Measurements from ENCODE around the gene SLC25A21. TPM values are rescaled to one million over a fixed set of nuclear protein-coding genes. Genes with fewer than 3 reads are reported as not detected.
"Not testable (repeated sequence)": the region's sequence is repeated elsewhere in the genome, so short reads cannot be mapped to it uniquely, and the experiment has no call there.

SLC25A21 gene
- total RNA-seq, 1 donor from 2014 or later, result 0.78 TPM

GRCh38 chr14:37187840-37188577 lies 15.6 kb upstream of the SLC25A21 start:
- intact Hi-C loops (cut with DNase I); DNase-seq; ATAC-seq (ENCODE audit: poor library complexity): not testable (repeated sequence)

DNA sequence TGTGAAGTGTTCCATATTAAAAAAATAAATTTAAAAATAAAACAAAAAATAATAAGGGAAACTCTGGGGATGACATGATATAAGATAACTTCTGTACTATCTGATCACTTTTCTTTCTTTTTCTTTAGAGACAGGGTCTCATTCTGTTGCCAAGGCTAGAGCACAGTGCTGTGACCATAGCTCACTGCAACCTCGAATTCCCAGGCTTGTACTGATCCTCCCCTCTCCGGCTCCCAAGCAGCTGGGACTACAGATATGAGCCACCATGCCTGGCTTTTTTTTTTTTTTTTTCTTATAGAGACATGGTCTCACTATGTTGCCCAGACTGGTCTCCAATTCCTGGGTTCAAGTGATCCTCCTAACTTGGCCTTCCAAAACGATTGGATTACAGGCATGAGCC lies 14.9 kb upstream of the SLC25A21 start:
- intact Hi-C loops (cut with DNase I), result no loop called here
- DNase-seq (no peak), ATAC-seq (ENCODE audit: poor library complexity) (no peak)

- no peak for ATAC-seq (ENCODE audit: poor library complexity)
- intact Hi-C loops (cut with DNase I), result no loop called here
- DNase-seq, result no peak
These were observed 14.5 kb upstream of the SLC25A21 start for GRCh38 chr14:37186865-37187264.

- intact Hi-C loops (cut with DNase I), result no loop called here
These were observed 13.3 kb upstream of the SLC25A21 start for GRCh38 chr14:37185670-37186069.

DNA sequence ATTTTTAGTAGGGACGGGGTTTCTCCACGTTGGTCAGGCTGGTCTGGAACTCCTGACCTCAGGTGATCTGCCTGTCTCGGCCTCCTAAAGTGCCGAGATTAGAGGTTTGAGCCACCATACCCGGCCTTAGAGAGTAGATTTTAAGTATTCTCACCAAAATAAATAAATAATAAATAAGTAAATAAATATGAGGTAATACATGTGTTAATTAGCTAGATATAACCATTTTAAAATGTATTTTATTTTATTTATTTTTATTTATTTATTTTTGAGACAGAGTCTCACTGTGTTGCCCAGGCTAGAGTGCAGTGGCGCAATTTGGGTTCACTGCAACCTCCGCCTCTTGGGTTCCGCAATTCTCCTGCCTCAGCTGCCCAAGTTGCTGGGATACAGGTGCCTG lies 12.1 kb upstream of the SLC25A21 start:
- ATAC-seq (ENCODE audit: poor library complexity); DNase-seq; intact Hi-C loops (cut with DNase I): not testable (repeated sequence)

More at GRCh38 chr14:37185670-37186069, 13.3 kb upstream of the SLC25A21 start:
- no peak for DNase-seq
- ATAC-seq (ENCODE audit: poor library complexity), result no peak

DNA sequence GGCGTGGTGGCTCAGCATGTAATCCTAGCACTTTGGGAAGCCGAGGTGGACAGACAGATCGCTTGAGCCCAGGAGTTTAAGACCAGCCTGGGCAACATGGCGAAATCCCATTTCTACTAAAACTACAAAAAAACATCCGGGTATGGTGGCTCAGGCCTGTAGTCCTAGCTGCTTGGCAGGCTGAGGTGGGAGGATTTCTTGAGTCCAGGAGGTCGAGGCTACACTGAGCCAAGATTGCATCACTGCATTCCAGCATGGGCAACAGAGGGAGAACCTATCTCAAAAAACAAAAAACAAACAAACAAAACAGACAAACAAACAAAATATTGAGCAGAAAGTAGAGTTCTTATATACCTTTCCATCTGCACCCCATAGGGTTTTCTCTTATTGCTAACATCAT lies 9.0 kb upstream of the SLC25A21 start:
- intact Hi-C loops (cut with DNase I), result no loop called here
- ATAC-seq (ENCODE audit: poor library complexity), result no peak
- DNase-seq, result no peak

GRCh38 chr14:37180886-37181285 lies 8.5 kb upstream of the SLC25A21 start:
- intact Hi-C loops (cut with DNase I); DNase-seq; ATAC-seq (ENCODE audit: poor library complexity): not testable (repeated sequence)

DNA sequence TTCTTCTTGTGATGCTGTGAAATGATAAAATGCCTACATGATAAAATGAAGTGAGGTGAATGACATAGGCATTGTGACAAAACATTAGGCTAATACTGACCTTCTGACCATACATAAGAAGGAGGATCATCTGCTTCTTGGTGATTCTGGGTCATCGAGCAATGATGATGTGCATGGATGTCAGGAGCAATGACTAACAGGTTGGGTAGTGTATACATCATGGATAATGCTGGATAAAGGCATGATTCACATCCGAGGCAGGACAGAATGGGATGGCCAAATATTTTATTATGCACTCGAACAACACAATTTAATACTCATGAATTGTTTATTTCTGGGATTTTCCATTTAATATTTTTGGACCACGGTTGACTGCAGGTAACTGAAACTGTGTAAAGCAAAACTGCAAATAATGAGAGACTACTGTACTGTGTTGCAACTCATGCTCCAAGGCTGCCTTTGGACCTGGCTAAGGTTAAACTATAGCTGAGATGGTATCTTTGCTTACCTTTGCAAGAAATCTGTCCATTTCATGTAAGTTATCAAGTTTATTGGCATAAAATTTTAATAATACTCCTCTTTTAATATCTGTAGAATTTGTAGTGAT lies 7.6 kb upstream of the SLC25A21 start:
- intact Hi-C loops (cut with DNase I), result no loop called here
- ATAC-seq (ENCODE audit: poor library complexity), result no peak
- DNase-seq, result no peak

DNA sequence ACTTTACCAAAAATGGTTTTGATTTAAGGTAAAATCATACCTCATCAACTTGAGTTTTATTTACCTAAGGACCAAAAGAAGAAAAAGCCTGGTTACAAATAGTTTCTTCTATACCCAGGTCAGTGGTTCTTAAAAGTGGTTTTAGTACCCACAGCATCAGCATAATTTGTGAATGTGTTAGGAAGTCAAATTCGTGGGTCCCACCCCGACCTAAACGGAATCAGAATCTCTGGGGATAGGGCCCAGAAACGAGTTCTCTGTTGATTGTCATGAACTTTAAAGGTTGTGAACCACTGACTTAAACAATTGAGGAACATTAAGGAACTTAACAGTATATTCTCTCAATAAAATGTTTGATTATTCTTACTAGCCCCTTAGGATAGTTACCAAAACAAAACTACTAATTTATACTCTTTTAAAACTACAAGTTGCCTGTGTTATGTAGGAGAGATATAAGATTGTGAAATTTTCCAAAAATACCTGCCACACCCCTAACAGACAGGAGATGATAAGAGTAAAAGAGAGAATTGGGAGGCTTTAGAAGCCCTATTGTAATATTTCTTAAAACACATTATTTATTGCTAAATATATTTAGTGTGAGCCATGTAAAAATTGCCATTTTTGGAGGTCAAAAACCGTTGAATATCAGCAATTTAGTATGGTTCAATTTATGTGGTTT lies 669 bp upstream of the SLC25A21 start:
- ATAC-seq (ENCODE audit: poor library complexity), result no peak

GRCh38 chr14:37171678-37172023 lies 755 bp downstream of the SLC25A21 start:
- intact Hi-C loops (cut with DNase I), result no loop called here
- DNase-seq (no peak), ATAC-seq (ENCODE audit: poor library complexity) (peak; percentile 19)

More for the DNA sequence above, 669 bp upstream of the SLC25A21 start:
- intact Hi-C loops (cut with DNase I), result no loop called here
- no peak for DNase-seq

GRCh38 chr14:37170993-37171392 lies 1.4 kb downstream of the SLC25A21 start:
- ATAC-seq (ENCODE audit: poor library complexity) (no peak), DNase-seq (no peak)
- intact Hi-C loops (cut with DNase I), result no loop called here

- no peak for ATAC-seq (ENCODE audit: poor library complexity)
- no peak for DNase-seq
- intact Hi-C loops (cut with DNase I), result no loop called here
These were observed 2.2 kb downstream of the SLC25A21 start for GRCh38 chr14:37170237-37170636.

DNA sequence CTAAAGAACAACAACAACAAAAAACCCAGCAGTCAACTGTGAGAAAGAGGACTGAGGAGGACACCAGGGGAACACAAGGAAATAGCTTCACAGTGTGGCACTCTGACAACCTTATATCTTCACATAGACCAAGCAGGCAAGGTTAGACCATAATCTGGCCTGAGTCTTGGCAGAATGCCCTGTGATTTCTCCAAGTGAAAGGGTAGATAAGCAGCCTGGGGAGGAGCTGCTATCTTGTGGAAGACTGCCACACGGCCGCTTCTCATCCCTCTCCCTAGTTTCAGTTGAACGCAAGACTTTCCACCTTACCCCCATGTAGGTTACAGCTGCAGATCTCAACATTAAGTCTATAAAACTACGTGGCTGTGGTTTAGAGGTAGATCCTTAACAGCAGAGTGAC lies 3.7 kb downstream of the SLC25A21 start:
- intact Hi-C loops (cut with DNase I), result no loop called here
- ATAC-seq (ENCODE audit: poor library complexity) (no peak), DNase-seq (no peak)

DNA sequence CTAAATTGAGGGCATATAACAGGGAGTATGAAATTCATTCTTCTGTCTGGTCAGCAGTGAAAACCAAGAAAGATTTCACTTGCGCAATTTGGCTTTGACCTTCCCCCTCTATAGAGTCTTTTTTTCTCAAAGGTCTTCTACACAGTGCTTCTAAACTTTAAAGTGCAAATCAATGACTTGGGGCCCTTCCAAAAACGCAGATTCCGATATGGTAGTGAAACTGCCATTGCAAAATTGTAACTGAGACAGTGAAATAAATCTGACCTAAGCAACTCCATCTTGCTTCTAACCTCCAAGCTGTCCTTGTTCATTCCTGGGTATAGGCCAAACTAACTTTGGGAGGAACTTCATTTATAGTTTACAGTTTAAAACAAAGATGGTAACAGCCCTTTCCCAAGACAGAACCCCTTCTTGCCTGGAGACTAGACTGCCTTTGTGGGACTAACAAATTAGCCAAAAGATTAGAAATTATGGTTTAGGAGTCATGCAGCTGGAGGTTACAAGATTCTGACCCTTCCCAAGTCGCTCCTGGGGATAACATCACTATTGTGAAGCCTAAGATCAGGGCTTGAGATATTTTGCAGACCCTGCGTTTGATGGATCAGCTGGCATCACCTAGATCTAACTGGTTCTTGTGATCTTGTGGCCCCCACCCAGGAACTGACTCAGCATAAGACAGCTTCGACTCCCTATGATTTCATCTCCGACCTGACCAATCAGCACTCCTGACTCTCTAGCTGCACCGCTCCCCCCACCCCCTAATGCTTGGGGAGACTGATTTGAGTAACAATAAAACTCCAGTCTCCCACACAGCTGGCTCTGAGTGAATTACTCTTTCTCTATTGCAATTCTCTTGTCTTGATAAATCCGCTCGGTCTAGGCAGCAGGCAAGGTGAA lies 5.0 kb downstream of the SLC25A21 start:
- intact Hi-C loops (cut with DNase I), result no loop called here
- ATAC-seq (ENCODE audit: poor library complexity) (no peak), DNase-seq (no peak)

DNA sequence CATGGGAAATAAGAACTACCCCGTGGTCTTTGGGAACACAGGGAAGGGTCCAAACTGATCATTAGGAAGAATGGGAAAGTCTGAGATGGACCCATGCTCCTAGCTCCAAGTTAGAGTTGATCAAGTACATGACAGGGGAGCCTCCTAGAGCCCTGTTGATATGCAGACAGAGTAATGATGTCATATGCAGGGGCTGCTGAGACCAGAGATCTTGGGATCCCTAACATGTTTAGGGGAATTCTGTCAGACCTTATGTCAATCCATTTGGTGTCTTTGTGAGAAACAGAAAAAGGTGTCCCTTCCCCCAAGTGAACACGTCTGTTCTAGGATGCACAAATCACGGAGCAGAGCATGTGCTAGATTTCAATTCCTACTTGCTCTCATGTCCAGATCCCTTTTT lies 6.6 kb downstream of the SLC25A21 start:
- no peak for DNase-seq
- intact Hi-C loops (cut with DNase I), result no loop called here
- ATAC-seq (ENCODE audit: poor library complexity), result no peak

GRCh38 chr14:37162307-37162706 lies 10.1 kb downstream of the SLC25A21 start:
- DNase-seq; ATAC-seq (ENCODE audit: poor library complexity); intact Hi-C loops (cut with DNase I): not testable (repeated sequence)

DNA sequence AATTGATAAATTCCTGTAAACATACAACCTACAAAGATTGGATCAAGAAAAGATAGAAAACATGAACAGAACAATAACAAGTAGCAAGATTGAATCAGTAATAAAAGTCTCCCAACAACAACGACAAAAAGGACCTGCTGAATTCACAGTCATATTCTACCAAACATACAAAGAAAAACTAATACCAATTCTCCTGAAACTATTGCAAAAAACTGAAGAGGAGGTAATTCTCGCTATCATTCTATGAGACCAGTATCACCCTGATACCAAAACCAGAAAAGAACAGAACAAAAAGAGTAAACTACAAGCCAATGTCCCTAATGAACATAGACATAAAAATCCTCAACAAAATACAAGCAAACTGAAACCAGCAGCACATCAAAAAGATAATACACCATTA lies 14.4 kb downstream of the SLC25A21 start:
- intact Hi-C loops (cut with DNase I), result loop anchor here (10.0 kb wide), 1 partner anchor 603 kb away; no protein-coding TSS in a partner anchor
- no peak for ATAC-seq (ENCODE audit: poor library complexity)
- no peak for DNase-seq

GRCh38 chr14:37153483-37153882 lies 18.9 kb downstream of the SLC25A21 start:
- ATAC-seq (ENCODE audit: poor library complexity), result no peak
- no peak for DNase-seq
- intact Hi-C loops (cut with DNase I), result loop anchor here (10.0 kb wide), 1 partner anchor 599 kb away; no protein-coding TSS in a partner anchor

- ATAC-seq (ENCODE audit: poor library complexity), result no peak
- intact Hi-C loops (cut with DNase I), result loop anchor here (10.0 kb wide), 1 partner anchor 598 kb away; no protein-coding TSS in a partner anchor
- no peak for DNase-seq
These were observed 19.4 kb downstream of the SLC25A21 start for GRCh38 chr14:37153005-37153404.
